Colonic mucosa (tissue), 4 donors: ENCODE measurements around the gene SMARCB1. TPM values are rescaled to one million over a fixed set of nuclear protein-coding genes. Genes with fewer than 3 reads are reported as not detected.

Experiments
- DNase-seq: peaks from one replicate; pipeline ENCODE4 v3.0.0-alpha.2; 2020
- H3K27ac ChIP-seq: fragments of 200-600 bp; one replicate; pipeline ENCODE4 v1.8.0; 2021
- H3K27me3 ChIP-seq: fragments of 200-600 bp; one replicate; pipeline ENCODE4 v1.8.0; 2021
- H3K36me3 ChIP-seq: fragments of 200-600 bp; one replicate; pipeline ENCODE4 v1.8.0; 2021
- H3K4me1 ChIP-seq: fragments of 200-600 bp; one replicate; pipeline ENCODE4 v1.8.0; 2021; ENCODE audit warnings: mild to moderate bottlenecking
- H3K4me3 ChIP-seq: fragments of 200-600 bp; one replicate; pipeline ENCODE4 v1.8.0; 2021
- H3K9ac ChIP-seq, 2 donors: one replicate each; pipeline ENCODE4 v1.7.0; 2013; ENCODE audit warnings: control low read depth in 2 of 2, low read depth in 2 of 2, low read length in 2 of 2
- H3K9me3 ChIP-seq: fragments of 200-600 bp; one replicate; pipeline ENCODE4 v1.8.0; 2021
- intact Hi-C: fragments of 100-400 bp; cut with DNase I; formaldehyde crosslinking; loops from one replicate; pipeline ENCODE4 v1.14.1; 2022
- total RNA-seq, 2 donors: library from RNA; stranded (reverse); fragmentation: NEBNext Ultra II Directional in 1 of 2; extraction: Animal tissue kit (Norgen Biotek cat#: 25700) in 1 of 2; gene quantifications; one replicate each; pipeline ENCODE4 v1.2.1, GENCODE V29; 2021
- TF ChIP-seq, protein P1 (sequence below): fragments of 200-600 bp; IDR thresholded peaks from one replicate; pipeline ENCODE4 v1.8.0; 2022; ENCODE audit warnings: antibody characterized with exemption, mild to moderate bottlenecking
- donor health status: healthy.
- donor health status: DM: no; HTN: no; CAD: no.
- donor health status: DM: no; HTN: no; CAD: no.

Gene SMARCB1
- total RNA-seq, 2 donors from 2014 or later: 77.8 to 96.0 TPM

DNA sequence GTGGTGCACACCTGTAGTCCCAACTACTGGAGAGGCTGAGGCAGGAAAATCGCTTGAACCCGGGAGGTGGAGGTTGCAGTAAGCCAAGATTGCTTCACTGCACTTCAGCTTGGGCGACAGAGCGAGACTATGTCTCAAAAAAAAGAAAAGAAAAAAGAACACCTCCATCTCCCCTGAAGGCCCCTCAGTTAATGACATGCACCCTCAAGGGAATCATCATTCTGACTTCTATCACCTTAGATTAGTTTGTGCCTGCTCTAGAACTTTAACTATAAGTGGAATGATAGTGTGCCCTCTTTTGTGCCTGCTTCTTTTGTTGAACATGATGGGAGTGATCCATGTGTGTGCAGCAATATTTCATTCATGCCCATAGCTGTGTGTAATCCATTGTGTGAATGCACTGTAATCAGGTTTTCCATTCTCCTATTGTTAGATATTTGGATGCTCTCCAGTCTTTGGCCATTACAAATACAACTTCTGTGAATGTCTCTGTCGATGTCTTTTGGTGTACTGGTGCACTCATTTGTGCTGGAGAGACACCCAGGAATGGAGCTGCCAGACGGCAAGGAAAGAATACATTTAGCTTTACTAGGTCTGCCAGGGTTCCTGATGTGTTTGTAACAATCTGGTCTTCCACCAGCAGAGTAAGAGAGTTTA is 31.7 kb upstream of the SMARCB1 start:
- Histone ChIP-seq H3K27me3 (no peaks in the 10 kb centered on the region), H3K27ac (no peak overlapping the region), H3K36me3 (no peaks in the 10 kb centered on the region), H3K9ac (no peak overlapping the region), H3K4me1 (no peaks in the 10 kb centered on the region), H3K9me3 (no peaks in the 10 kb centered on the region), H3K4me3 (no peak overlapping the region)
- TF ChIP-seq, protein P1, sequence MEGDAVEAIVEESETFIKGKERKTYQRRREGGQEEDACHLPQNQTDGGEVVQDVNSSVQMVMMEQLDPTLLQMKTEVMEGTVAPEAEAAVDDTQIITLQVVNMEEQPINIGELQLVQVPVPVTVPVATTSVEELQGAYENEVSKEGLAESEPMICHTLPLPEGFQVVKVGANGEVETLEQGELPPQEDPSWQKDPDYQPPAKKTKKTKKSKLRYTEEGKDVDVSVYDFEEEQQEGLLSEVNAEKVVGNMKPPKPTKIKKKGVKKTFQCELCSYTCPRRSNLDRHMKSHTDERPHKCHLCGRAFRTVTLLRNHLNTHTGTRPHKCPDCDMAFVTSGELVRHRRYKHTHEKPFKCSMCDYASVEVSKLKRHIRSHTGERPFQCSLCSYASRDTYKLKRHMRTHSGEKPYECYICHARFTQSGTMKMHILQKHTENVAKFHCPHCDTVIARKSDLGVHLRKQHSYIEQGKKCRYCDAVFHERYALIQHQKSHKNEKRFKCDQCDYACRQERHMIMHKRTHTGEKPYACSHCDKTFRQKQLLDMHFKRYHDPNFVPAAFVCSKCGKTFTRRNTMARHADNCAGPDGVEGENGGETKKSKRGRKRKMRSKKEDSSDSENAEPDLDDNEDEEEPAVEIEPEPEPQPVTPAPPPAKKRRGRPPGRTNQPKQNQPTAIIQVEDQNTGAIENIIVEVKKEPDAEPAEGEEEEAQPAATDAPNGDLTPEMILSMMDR: no peak
- intact Hi-C loops: no loop called here
- DNase-seq: no peak

DNA sequence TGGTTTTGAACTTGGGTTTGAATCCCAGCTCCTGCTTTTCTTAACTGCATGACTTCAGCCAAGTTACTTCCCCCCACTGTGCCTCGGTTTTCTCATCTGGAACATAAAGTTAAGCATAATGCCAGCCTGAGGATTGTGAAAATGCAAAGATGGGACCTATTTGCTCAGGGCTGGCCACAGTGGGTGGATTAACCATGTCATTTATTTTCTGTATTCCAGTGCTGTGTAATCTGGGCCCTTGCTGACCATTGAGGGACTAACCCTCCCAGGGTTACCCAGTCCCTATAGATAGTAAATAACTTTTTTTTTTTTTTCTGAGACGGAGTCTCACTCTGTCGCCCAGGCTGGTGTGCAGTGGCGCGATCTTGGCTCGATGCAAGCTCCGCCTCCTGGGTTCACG is 31.1 kb upstream of the SMARCB1 start:
- TF ChIP-seq, protein P1: no peak
- Histone ChIP-seq H3K4me3 (no peak overlapping the region), H3K9ac (no peak overlapping the region), H3K27ac (no peak overlapping the region), H3K4me1 (no peaks in the 10 kb centered on the region), H3K27me3 (no peaks in the 10 kb centered on the region), H3K9me3 (no peaks in the 10 kb centered on the region), H3K36me3 (no peaks in the 10 kb centered on the region)
- intact Hi-C loops: no loop called here
- no peak for DNase-seq

DNA sequence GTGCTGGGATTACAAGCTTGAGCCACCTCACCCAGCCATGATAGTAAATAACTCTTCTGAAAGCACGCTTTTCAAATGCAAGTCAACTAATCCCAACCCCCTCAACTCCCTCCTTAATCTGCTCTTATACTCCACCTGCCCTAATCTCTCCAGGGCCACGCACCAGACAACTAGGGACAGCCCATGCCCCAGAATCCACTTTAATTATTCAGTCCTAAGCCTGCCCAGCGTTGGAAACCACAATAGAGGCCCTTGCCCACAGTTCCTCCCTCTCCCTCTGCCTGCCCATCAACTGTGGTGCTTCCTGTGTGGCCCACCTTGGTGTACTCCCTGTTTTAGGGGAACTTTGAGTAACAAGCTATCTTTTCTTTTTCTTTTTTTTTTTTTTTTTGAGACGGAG is 29.9 kb upstream of the SMARCB1 start:
- H3K4me3 ChIP-seq: no peak overlapping the region
- no peak overlapping the region for H3K27ac ChIP-seq
- no peaks in the 10 kb centered on the region for H3K36me3 ChIP-seq
- H3K4me1 ChIP-seq: no peaks in the 10 kb centered on the region
- no peaks in the 10 kb centered on the region for H3K27me3 ChIP-seq
- intact Hi-C loops: no loop called here
- no peaks in the 10 kb centered on the region for H3K9me3 ChIP-seq
- no peak overlapping the region for H3K9ac ChIP-seq
- DNase-seq: no peak
- TF ChIP-seq, protein P1: no peak

DNA sequence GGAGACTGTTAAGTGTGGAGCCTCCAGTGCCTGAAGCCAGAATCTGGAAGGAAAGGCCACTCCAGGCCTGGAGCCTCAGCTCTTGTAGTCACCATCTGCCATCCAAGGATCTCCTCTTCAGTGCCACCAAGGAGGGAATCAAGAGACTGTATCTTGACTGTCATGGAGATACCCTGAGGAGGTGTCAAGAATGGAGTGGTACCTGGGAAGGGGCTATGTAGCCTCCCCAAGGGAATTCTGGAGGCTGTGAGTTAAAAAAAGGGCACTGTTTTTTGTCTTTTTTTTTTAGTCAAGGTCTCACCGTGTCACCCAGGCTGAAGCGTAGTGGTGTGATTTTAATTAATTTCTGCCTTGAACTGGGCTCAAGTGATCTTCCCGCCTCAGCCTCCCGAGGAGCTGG is 27.2 kb upstream of the SMARCB1 start:
- intact Hi-C loops: no loop called here
- Histone ChIP-seq H3K4me1 (no peaks in the 10 kb centered on the region), H3K4me3 (no peak overlapping the region), H3K27ac (no peak overlapping the region), H3K36me3 (no peaks in the 10 kb centered on the region), H3K27me3 (no peaks in the 10 kb centered on the region), H3K9me3 (no peaks in the 10 kb centered on the region), H3K9ac (no peak overlapping the region)
- no peak for DNase-seq
- TF ChIP-seq, protein P1: no peak

DNA sequence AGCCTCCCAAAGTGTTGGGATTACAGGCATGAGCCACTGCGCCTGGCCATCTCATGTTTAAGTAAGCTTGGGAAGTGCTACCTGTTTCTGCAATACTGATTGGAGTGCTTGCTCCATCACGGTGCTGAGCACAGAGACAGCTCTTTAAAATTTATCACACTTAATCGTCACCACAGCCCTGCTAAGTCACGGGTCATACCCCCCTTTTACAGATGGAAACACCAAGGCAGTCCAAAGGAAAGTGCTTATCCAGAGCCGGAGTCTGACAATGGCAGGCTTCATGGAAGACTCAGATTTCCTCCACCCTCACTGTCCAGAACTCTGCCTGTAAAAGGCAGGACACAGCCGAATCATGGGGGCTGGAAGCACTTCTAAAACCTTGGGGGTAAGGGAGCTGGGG is 26.7 kb upstream of the SMARCB1 start:
- Histone ChIP-seq H3K27me3 (no peaks in the 10 kb centered on the region), H3K4me1 (no peaks in the 10 kb centered on the region), H3K36me3 (no peaks in the 10 kb centered on the region), H3K27ac (no peak overlapping the region), H3K9ac (no peak overlapping the region), H3K9me3 (no peaks in the 10 kb centered on the region), H3K4me3 (no peak overlapping the region)
- intact Hi-C loops: no loop called here
- TF ChIP-seq, protein P1: no peak
- DNase-seq: no peak
